Endothelial cell of umbilical vein (primary cell): ENCODE results near the gene ETFB. TPM values are rescaled to one million over a fixed set of nuclear protein-coding genes. Genes with fewer than 3 reads are reported as not detected.

Experiments
- BruUV-seq: library from RNA; stranded (reverse); fragments of 400-500 nt; replicated peaks from 2 replicates; lab custom pipeline; 2021; lab: Mats Ljungman, UMichigan
- CTCF ChIA-PET: fragments of 300-600, 350-600 bp; sonication (Branson Sonifier 250); formaldehyde crosslinking; loops from one replicate; lab custom pipeline; 2021; ENCODE audit warnings: antibody characterized with exemption, inconsistent platforms; lab: Charles Lee
- POLR2A ChIA-PET: fragments of 300-600, 350-600 bp; sonication (Branson Sonifier 250); formaldehyde crosslinking; loops from one replicate; lab custom pipeline; 2021; ENCODE audit warnings: antibody characterized with exemption, inconsistent platforms; lab: Charles Lee
- DNase-seq: peaks from one replicate; pipeline ENCODE4 v3.0.0-alpha.2; 2011; ENCODE audit warnings: low read depth, low spot score
- FAIRE-seq: peaks from 2 replicates; lab custom pipeline; 2011; peaks lifted over from hg19 to GRCh38; lab: Jason Lieb, UNC
- H2AFZ ChIP-seq: 2 replicates; pipeline ENCODE4 v1.6.0; 2012; ENCODE audit warnings: low read depth, low read length, control low read depth, inconsistent platforms
- H3K27ac ChIP-seq: 2 replicates; pipeline ENCODE4 v1.5.1; 2011; ENCODE audit warnings: low read depth, mild to moderate bottlenecking, control low read depth, low read length, moderate library complexity; ENCODE audit not compliant: insufficient read depth
- H3K27me3 ChIP-seq, 2 experiments: 2 replicates each; pipeline versions ENCODE4 v1.6.0 to v1.6.1; 2011; ENCODE audit warnings: low read length in 2 of 2, mixed read lengths in 1 of 2; ENCODE audit not compliant: control insufficient read depth in 2 of 2, insufficient read depth in 2 of 2
- H3K36me3 ChIP-seq, 2 experiments: 2 replicates in 1 of 2; 3 replicates in 1 of 2; pipeline ENCODE4 v1.5.1; 2011; ENCODE audit warnings: low read length in 2 of 2, mild to moderate bottlenecking in 1 of 2, moderate library complexity in 1 of 2; ENCODE audit not compliant: control insufficient read depth in 2 of 2, insufficient read depth in 2 of 2; ENCODE audit errors: extremely low read depth in 1 of 2
- H3K4me1 ChIP-seq: 3 replicates; pipeline ENCODE4 v1.5.1; 2011; ENCODE audit warnings: mild to moderate bottlenecking, low read length; ENCODE audit not compliant: control insufficient read depth, insufficient read depth; ENCODE audit errors: extremely low read depth
- H3K4me2 ChIP-seq: 2 replicates; pipeline ENCODE4 v1.6.1; 2011; ENCODE audit warnings: low read length, control low read depth, mixed read lengths; ENCODE audit not compliant: insufficient read depth
- H3K4me3 ChIP-seq, 3 experiments: fragments of 200-600 bp in 1 of 3; sonication (generic), shearing (Covaris generic) in 1 of 3; replicated peaks in 1 of 3; 2 replicates each; pipeline ENCODE4 v1.5.1; 2011 to 2016; ENCODE audit warnings: control low read depth in 3 of 3, low read length in 3 of 3, mild to moderate bottlenecking in 2 of 3, inconsistent platforms in 1 of 3, low read depth in 1 of 3, moderate library complexity in 1 of 3; ENCODE audit not compliant: insufficient read depth in 1 of 3
- H3K79me2 ChIP-seq: 2 replicates; pipeline ENCODE4 v1.6.0; 2012; ENCODE audit warnings: low read length, inconsistent platforms; ENCODE audit not compliant: control insufficient read depth, insufficient read depth
- H3K9ac ChIP-seq: replicated peaks from 2 replicates; pipeline ENCODE3; 2011; ENCODE audit warnings: low read length, control low read depth; ENCODE audit not compliant: insufficient read depth; ENCODE audit errors: extremely low read depth
- H3K9me1 ChIP-seq: replicated peaks from 3 replicates; pipeline ENCODE4 v1.6.0; 2011; ENCODE audit warnings: mild to moderate bottlenecking, low read length; ENCODE audit not compliant: control insufficient read depth, insufficient read depth; ENCODE audit errors: extremely low read depth
- H3K9me3 ChIP-seq: replicated peaks from 2 replicates; pipeline ENCODE4 v1.5.1; 2012; ENCODE audit warnings: low read length, inconsistent platforms; ENCODE audit not compliant: control insufficient read depth, insufficient read depth
- H4K20me1 ChIP-seq: replicated peaks from 2 replicates; pipeline ENCODE3; 2011; ENCODE audit warnings: mild to moderate bottlenecking, low read length; ENCODE audit not compliant: control insufficient read depth, insufficient read depth; ENCODE audit errors: extremely low read depth
- CTCF ChIP-seq, 2 donors: IDR thresholded peaks; 1 replicate in 1 of 2; 2 replicates in 1 of 2; pipeline ENCODE4 v1.5.1; 2011; ENCODE audit warnings: low read length in 2 of 2, mild to moderate bottlenecking in 2 of 2, moderate library complexity in 2 of 2, control low read depth in 1 of 2, inconsistent platforms in 1 of 2, low read depth in 1 of 2; ENCODE audit not compliant: insufficient read depth in 1 of 2; ENCODE audit errors: extremely low read depth in 1 of 2
- FOS ChIP-seq: IDR thresholded peaks from 2 replicates; pipeline ENCODE4 v1.6.1; 2011; ENCODE audit warnings: mild to moderate bottlenecking, low read length, moderate library complexity, borderline replicate concordance; ENCODE audit not compliant: insufficient read depth
- GATA2 ChIP-seq: IDR thresholded peaks from 2 replicates; pipeline ENCODE4 v1.7.0; 2011; ENCODE audit warnings: low read depth, mild to moderate bottlenecking, moderate library complexity, mixed read lengths, low read length; ENCODE audit not compliant: insufficient read length, insufficient read depth
- dilution Hi-C: fragments of 300-500 bp; cut with MboI; formaldehyde crosslinking; loops from one replicate; pipeline ENCODE4 v1.15.0; 2019; ENCODE audit warnings: low sequenced_read_pairs; ENCODE audit not compliant: extremely low pct_ligation_motif_present
- intact Hi-C: fragments of 100-400 bp; cut with micrococcal nuclease; formaldehyde crosslinking; loops from one replicate; pipeline ENCODE4 v1.10.0; 2022
- polyA plus RNA-seq, 4 experiments: library from polyadenylated mRNA; depleted of rRNA in 3 of 4; stranded (reverse) in 3 of 4; unstranded in 1 of 4; fragments of >200 nt; gene quantifications; 2 replicates each; pipeline versions ENCODE4 v1.2.1 to v1.2.3, GENCODE V29; 2011 to 2012; ENCODE audit warnings: missing spikeins in 1 of 4
- total RNA-seq: library from RNA; stranded (reverse); gene quantifications from 2 replicates; pipeline ENCODE4 v1.2.3, GENCODE V29; 2021

Gene ETFB
- total and polyA plus RNA-seq, 2 donors (not counting 3 experiments of a cell fraction or from before 2014, with no cell fraction given), result 54.1 to 99.2 TPM

DNA sequence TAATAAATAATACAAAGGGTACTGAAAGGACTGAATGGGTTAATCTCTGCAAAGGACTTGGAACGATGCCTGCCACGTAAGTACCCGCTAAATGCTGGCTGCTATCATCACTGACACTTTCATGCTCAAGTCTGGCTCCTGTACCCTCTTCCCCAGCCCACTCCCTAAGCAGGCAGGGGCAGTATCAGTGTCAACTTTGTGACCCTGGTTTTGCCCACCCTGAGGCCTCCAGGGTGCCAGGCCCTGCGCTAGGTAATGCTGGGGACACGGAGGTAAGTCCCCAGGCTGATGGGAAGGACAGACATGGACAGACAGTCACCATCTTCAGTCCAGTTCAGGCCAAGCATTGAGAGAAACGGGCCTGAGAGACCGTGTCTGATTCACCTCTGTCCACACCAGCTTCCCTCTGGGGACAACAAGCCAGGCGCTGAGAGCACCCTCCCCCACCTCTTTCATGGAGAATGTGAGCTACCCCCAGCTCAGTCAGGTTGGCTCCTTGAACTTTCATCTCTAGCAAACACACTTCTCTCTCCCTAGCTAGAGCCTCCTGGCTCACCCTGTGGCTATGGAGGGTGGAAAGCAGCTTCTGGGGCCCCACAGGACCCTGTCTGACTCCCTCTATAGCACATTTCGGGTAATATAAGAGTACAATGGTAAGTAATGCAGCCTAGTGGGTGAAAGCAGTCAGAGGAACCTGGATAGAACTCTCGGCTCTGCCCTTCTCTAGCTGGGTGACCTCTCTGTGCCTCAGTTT, 800 bp downstream of the ETFB start:
- TF ChIP-seq CTCF (IDR thresholded peaks at IDR 0.05; ENCODE audit: extremely low read depth in 1 of 2, insufficient read depth in 1 of 2, low read depth in 1 of 2, low read length in 2 of 2) (peak in 1 of 2 donors; percentile 3), FOS (no peak), GATA2 (no peak)
- ChIA-PET CTCF (interaction anchor here (0.9 to 3.6 kb wide), 7 partner anchors 23 to 296 kb away, joined by 3 to 27 read pairs (median 4); partner anchors contain the start of gene VSIG10L), POLR2A (interaction anchor here (0.6 to 1.7 kb wide), 3 partner anchors 23 to 291 kb away, joined by 3 to 4 read pairs (median 4); partner anchors contain the start of gene VSIG10L)
- H3K4me1 ChIP-seq, result peaks cover 18% of the 10 kb centered on the region
- intact Hi-C loops (loop anchor here (5.0 kb wide), 1 partner anchor 38 kb away; no protein-coding TSS in a partner anchor), dilution Hi-C loops (no loop called here)
- H3K36me3 ChIP-seq, result no peaks in the 10 kb centered on the region
- peak overlapping the region; percentile 74 to 87 (median 87) for H3K4me3 ChIP-seq
- H4K20me1 ChIP-seq, result no peaks in the 10 kb centered on the region
- peak; percentile 42 for FAIRE-seq
- peak; percentile 42 for DNase-seq
- no peaks in the 10 kb centered on the region for H3K9me1 ChIP-seq
- no peaks in the 10 kb centered on the region for H3K9me3 ChIP-seq
- peak overlapping the region; percentile 75 for H2AFZ ChIP-seq
- peak overlapping the region; percentile 96 for H3K4me2 ChIP-seq
- H3K79me2 ChIP-seq, result peaks cover 5% of the 10 kb centered on the region
- no TSS peak for BruUV-seq
- peak overlapping the region; percentile 89 for H3K9ac ChIP-seq
- no peaks in the 10 kb centered on the region for H3K27me3 ChIP-seq
- H3K27ac ChIP-seq, result peak overlapping the region; percentile 75
